BE2C (cell line): ENCODE measurements around the gene MAGEA11.
"Not testable (repeated sequence)": the region's sequence is repeated elsewhere in the genome, so short reads cannot be mapped to it uniquely, and the experiment has no call there.

Experiments used
- DNase-seq: peaks from one replicate; pipeline ENCODE4 v3.0.0-alpha.2; 2020
- H3K27me3 ChIP-seq: fragments of 250-450 bp; sonication (Bioruptor Pico); 2 replicates; pipeline ENCODE4 v1.5.1; 2020; ENCODE audit warnings: mild to moderate bottlenecking
- H3K36me3 ChIP-seq: fragments of 250-450 bp; sonication (Bioruptor Pico); 2 replicates; pipeline ENCODE4 v1.5.1; 2020; ENCODE audit warnings: mild to moderate bottlenecking
- H3K4me1 ChIP-seq: fragments of 250-450 bp; sonication (Bioruptor Pico); 2 replicates; pipeline ENCODE4 v1.5.1; 2020
- H3K4me3 ChIP-seq: 2 replicates; pipeline ENCODE4 v1.5.1; 2011; ENCODE audit warnings: low read depth, low read length
- H3K9me3 ChIP-seq: fragments of 250-450 bp; sonication (Bioruptor Pico); 2 replicates; pipeline ENCODE4 v1.5.1; 2020
- CTCF ChIP-seq: IDR thresholded peaks from 2 replicates; pipeline ENCODE4 v1.5.1; 2012; ENCODE audit warnings: mild to moderate bottlenecking, low read depth, low read length

The MAGEA11 gene

GRCh38 chrX:149757206-149758067 lies 45.6 kb downstream of the MAGEA11 start:
- Histone ChIP-seq H3K9me3 (no peaks in the 10 kb centered on the region), H3K36me3 (no peaks in the 10 kb centered on the region), H3K27me3 (no peaks in the 10 kb centered on the region), H3K4me3 (no peak overlapping the region), H3K4me1 (no peaks in the 10 kb centered on the region)
- no peak for TF ChIP-seq CTCF
- DNase-seq, result no peak

GRCh38 chrX:149758068-149758714 lies 46.3 kb downstream of the MAGEA11 start:
- no peaks in the 10 kb centered on the region for H3K36me3 ChIP-seq
- H3K9me3 ChIP-seq, result no peaks in the 10 kb centered on the region
- no peak for DNase-seq
- no peaks in the 10 kb centered on the region for H3K27me3 ChIP-seq
- no peaks in the 10 kb centered on the region for H3K4me1 ChIP-seq
- no peak overlapping the region for H3K4me3 ChIP-seq
- TF ChIP-seq CTCF, result no peak

GRCh38 chrX:149758715-149759078 lies 46.8 kb downstream of the MAGEA11 start:
- not testable (repeated sequence) for DNase-seq, H3K36me3 ChIP-seq, H3K9me3 ChIP-seq, H3K27me3 ChIP-seq, H3K4me3 ChIP-seq, H3K4me1 ChIP-seq

GRCh38 chrX:149759824-149760223 lies 48.0 kb downstream of the MAGEA11 start:
- no peak for DNase-seq
- Histone ChIP-seq H3K4me1 (no peaks in the 10 kb centered on the region), H3K9me3 (no peaks in the 10 kb centered on the region), H3K4me3 (no peak overlapping the region), H3K36me3 (no peaks in the 10 kb centered on the region), H3K27me3 (no peaks in the 10 kb centered on the region)
- TF ChIP-seq CTCF, result no peak

GRCh38 chrX:149760965-149761364 lies 49.1 kb downstream of the MAGEA11 start:
- H3K4me1 ChIP-seq, result no peaks in the 10 kb centered on the region
- H3K27me3 ChIP-seq, result no peaks in the 10 kb centered on the region
- DNase-seq, result no peak
- no peaks in the 10 kb centered on the region for H3K36me3 ChIP-seq
- TF ChIP-seq CTCF, result no peak
- no peak overlapping the region for H3K4me3 ChIP-seq
- H3K9me3 ChIP-seq, result no peaks in the 10 kb centered on the region

- H3K27me3 ChIP-seq, DNase-seq, H3K4me1 ChIP-seq, H3K4me3 ChIP-seq, H3K9me3 ChIP-seq, H3K36me3 ChIP-seq: not testable (repeated sequence)
Observed at GRCh38 chrX:149761858-149762674, 50.2 kb downstream of the MAGEA11 start.
